GM12878 (cell line): ENCODE data around the gene ANK2. TPM values are rescaled to one million over a fixed set of nuclear protein-coding genes. Genes with fewer than 3 reads are reported as not detected.

ENCODE experiments used
- ATAC-seq: fragments of 200-7000 bp; cut with Tn5 transposase; 3 replicates; pipeline ENCODE4 v1.9.1; 2020; ENCODE audit warnings: mild to moderate bottlenecking, moderate library complexity
- BruUV-seq: library from RNA; stranded (reverse); fragments of 400-500 nt; replicated peaks from 2 replicates; lab custom pipeline; 2021; lab: Mats Ljungman, UMichigan
- CTCF ChIA-PET: fragments of 300-600 bp; sonication (Branson Sonifier 250); formaldehyde crosslinking; extraction: SDS; loops from one replicate; lab custom pipeline; 2021; ENCODE audit warnings: inconsistent platforms; lab: Yijun Ruan, JAX
- POLR2A ChIA-PET: fragments of 350-600 bp; formaldehyde crosslinking; extraction: SDS; loops from one replicate; lab custom pipeline; 2021; ENCODE audit warnings: inconsistent platforms; lab: Charles Lee
- RAD21 ChIA-PET: fragments of 300-600 bp; sonication (Branson Sonifier 250); formaldehyde crosslinking; loops from one replicate; lab custom pipeline; 2023; ENCODE audit warnings: antibody characterized with exemption; ENCODE audit not compliant: unreplicated experiment; lab: Charles Lee
- SMC1A ChIA-PET: fragments of 300-600 bp; sonication (Branson Sonifier 250); formaldehyde crosslinking; loops from one replicate; lab custom pipeline; 2023; ENCODE audit not compliant: unreplicated experiment, uncharacterized antibody; lab: Charles Lee
- DNase-seq: peaks from one replicate; pipeline ENCODE4 v3.0.0-alpha.2; 2011; ENCODE audit warnings: low read depth, low spot score
- FAIRE-seq: peaks from 3 replicates; lab custom pipeline; 2011; peaks lifted over from hg19 to GRCh38; lab: Jason Lieb, UNC
- H2AFZ ChIP-seq: 2 replicates; pipeline ENCODE4 v1.6.0; 2011; ENCODE audit warnings: low read depth, low read length, control low read depth; ENCODE audit not compliant: control insufficient read depth
- H3K27ac ChIP-seq: 2 replicates; pipeline ENCODE4 v1.5.1; 2011; ENCODE audit warnings: control low read depth; ENCODE audit not compliant: control insufficient read depth, insufficient read depth
- H3K27me3 ChIP-seq, 2 experiments: replicated peaks in 1 of 2; 2 replicates each; pipeline versions ENCODE4 v1.6.0 to v1.6.1; 2011; ENCODE audit warnings: low read length in 1 of 2; ENCODE audit not compliant: control insufficient read depth in 2 of 2, insufficient read depth in 2 of 2
- H3K36me3 ChIP-seq, 2 experiments: 2 replicates each; pipeline ENCODE4 v1.5.1; 2011; ENCODE audit warnings: low read length in 1 of 2; ENCODE audit not compliant: control insufficient read depth in 2 of 2, insufficient read depth in 2 of 2
- H3K4me1 ChIP-seq: 2 replicates; pipeline ENCODE4 v1.6.1; 2011; ENCODE audit warnings: mild to moderate bottlenecking, low read length, moderate library complexity, mixed read lengths; ENCODE audit not compliant: control insufficient read depth, insufficient read depth
- H3K4me2 ChIP-seq: 2 replicates; pipeline ENCODE4 v1.6.0; 2011; ENCODE audit warnings: control low read depth; ENCODE audit not compliant: control insufficient read depth, insufficient read depth
- H3K4me3 ChIP-seq: fragments of 200-600 bp; sonication (generic); 2 replicates; pipeline ENCODE4 v1.5.1; 2016
- H3K79me2 ChIP-seq: 2 replicates; pipeline ENCODE4 v1.6.0; 2011; ENCODE audit warnings: low read length; ENCODE audit not compliant: control insufficient read depth, insufficient read depth
- H3K9ac ChIP-seq: 2 replicates; pipeline ENCODE4 v1.8.0; 2011; ENCODE audit warnings: low read length, control low read depth, mixed read lengths; ENCODE audit not compliant: control insufficient read depth, insufficient read depth
- H3K9me3 ChIP-seq: replicated peaks from 3 replicates; pipeline ENCODE4 v1.5.1; 2011; ENCODE audit warnings: mild to moderate bottlenecking, low read length; ENCODE audit not compliant: control insufficient read depth, insufficient read depth
- H4K20me1 ChIP-seq: 2 replicates; pipeline ENCODE4 v1.6.0; 2011; ENCODE audit not compliant: control insufficient read depth, insufficient read depth
- ATF2 ChIP-seq: IDR thresholded peaks from 2 replicates; pipeline ENCODE4 v1.6.1; 2012; ENCODE audit warnings: low read length, inconsistent platforms
- BACH1 ChIP-seq: fragments of 450-650 bp; IDR thresholded peaks from 2 replicates; pipeline ENCODE4 v1.6.1; 2017; ENCODE audit warnings: mild to moderate bottlenecking, borderline replicate concordance
- CBFB ChIP-seq: IDR thresholded peaks from 2 replicates; pipeline ENCODE4 v1.6.1; 2016; ENCODE audit warnings: antibody characterized with exemption, low read depth
- CHD2 ChIP-seq: IDR thresholded peaks from 2 replicates; pipeline ENCODE4 v1.6.1; 2011; ENCODE audit warnings: low read depth, low read length, improper control_type of control experiment, borderline replicate concordance
- E2F8 ChIP-seq: fragments of 450-650 bp; IDR thresholded peaks from 2 replicates; pipeline ENCODE4 v1.6.1; 2018; ENCODE audit warnings: mild to moderate bottlenecking, low read depth, moderate library complexity; ENCODE audit not compliant: partially characterized antibody
- MLLT1 ChIP-seq: fragments of 450-650 bp; IDR thresholded peaks from 2 replicates; pipeline ENCODE4 v1.6.1; 2016; ENCODE audit warnings: mild to moderate bottlenecking
- NR2C1 ChIP-seq: fragments of 450-650 bp; IDR thresholded peaks from 2 replicates; pipeline ENCODE4 v1.6.1; 2017; ENCODE audit warnings: antibody characterized with exemption, mild to moderate bottlenecking, moderate library complexity
- PBX3 ChIP-seq: IDR thresholded peaks from 2 replicates; pipeline ENCODE4 v1.6.1; 2011; ENCODE audit warnings: mild to moderate bottlenecking, low read depth, low read length, moderate library complexity; ENCODE audit not compliant: insufficient replicate concordance
- SRF ChIP-seq, 2 experiments: IDR thresholded peaks; 2 replicates each; pipeline ENCODE4 v1.6.1; 2011; ENCODE audit warnings: low read depth in 2 of 2, low read length in 2 of 2, mild to moderate bottlenecking in 1 of 2, moderate library complexity in 1 of 2
- ZBTB4 ChIP-seq: fragments of 450-650 bp; formaldehyde crosslinking; IDR thresholded peaks from 2 replicates; pipeline ENCODE4 v1.4.0; 2022; ENCODE audit warnings: mild to moderate bottlenecking, moderate library complexity
- ZNF24 ChIP-seq: fragments of 450-650 bp; IDR thresholded peaks from 2 replicates; pipeline ENCODE4 v1.6.1; 2017; ENCODE audit warnings: antibody characterized with exemption, mild to moderate bottlenecking
- WGBS: methylation state at CpG from one replicate; pipeline ENCODE4 v1.1.6; 2016; ENCODE audit warnings: low lambda C conversion rate; ENCODE audit not compliant: insufficient replicate concordance, insufficient coverage; ENCODE audit errors: missing lambda C conversion rate; 5-methylcytosine and 5-hydroxymethylcytosine counted together
- in situ Hi-C: fragments of 300-500 bp; cut with MboI; formaldehyde crosslinking; loops from 9 replicates; pipeline ENCODE4 v1.14.3; 2018; ENCODE audit warnings: mixed read lengths
- intact Hi-C: fragments of 100-400 bp; cut with micrococcal nuclease; formaldehyde crosslinking; loops from one replicate; pipeline ENCODE4 v1.14.2; 2022; ENCODE audit not compliant: unreplicated experiment
- polyA plus RNA-seq, 11 experiments: library from polyadenylated mRNA; depleted of rRNA in 4 of 11; unstranded in 6 of 11; stranded (reverse) in 5 of 11; fragments of >200 nt; fragmentation: Nextera tagmentation in 4 of 11; fragmentation: Illumina TruSeq in 1 of 11; extraction: Ambion mirVana in 4 of 11; extraction: Trizol in 1 of 11; gene quantifications; 1 replicate in 1 of 11; 2 replicates in 10 of 11; pipeline versions ENCODE4 v1.2.1 to v1.2.3, GENCODE V29; 2011 to 2016; ENCODE audit warnings: inconsistent platforms in 2 of 11, missing spikeins in 2 of 11, low read depth in 1 of 11
- total RNA-seq, 4 experiments: library from RNA; depleted of rRNA in 3 of 4; stranded (reverse); fragments of >200 nt in 3 of 4; fragmentation: Illumina TruSeq in 1 of 4; extraction: Trizol in 1 of 4; gene quantifications; 2 replicates each; pipeline versions ENCODE4 v1.2.1 to v1.2.3, GENCODE V29; 2013 to 2021

The ANK2 gene
- total and polyA plus RNA-seq, 10 of the 15 experiments (the other 5 are each of a cell fraction or from before 2014, with no cell fraction given) = 1.6 to 13.0 (median 4.1) TPM

GRCh38 chr4:113122066-113122465 lies 72.6 kb downstream of the ANK2 start:
- Histone ChIP-seq H4K20me1 (no peaks in the 10 kb centered on the region), H3K27ac (no peak overlapping the region), H3K79me2 (no peaks in the 10 kb centered on the region), H2AFZ (no peak overlapping the region), H3K4me1 (no peaks in the 10 kb centered on the region), H3K4me3 (no peak overlapping the region), H3K27me3 (no peaks in the 10 kb centered on the region), H3K9me3 (no peaks in the 10 kb centered on the region), H3K9ac (no peak overlapping the region), H3K36me3 (no peaks in the 10 kb centered on the region), H3K4me2 (no peak overlapping the region)
- ChIA-PET RAD21 (no interaction called here), SMC1A (interaction anchor here (1.3 to 1.4 kb wide), 2 partner anchors 13 to 21 kb away, joined by 3 to 6 read pairs; no protein-coding TSS in a partner anchor), CTCF (no interaction called here), POLR2A (no interaction called here)
- no peak for DNase-seq
- in situ Hi-C loops = no loop called here
- 100% methylated on average over 1 of the region's 1 CpG for WGBS
- BruUV-seq = no TSS peak
- FAIRE-seq = peak; percentile 86
- intact Hi-C loops = no loop called here
- ATAC-seq = peak; percentile 85
- TF ChIP-seq SRF (IDR thresholded peaks at IDR 0.05; ENCODE audit: low read depth in 2 of 2, low read length in 2 of 2) (no peak), ZNF24 (no peak), CBFB (no peak), ZBTB4 (CRISPR knock-in tag) (no peak), MLLT1 (no peak), CHD2 (no peak), NR2C1 (no peak), ATF2 (no peak), PBX3 (no peak), BACH1 (no peak), E2F8 (no peak)
